Hepatocyte (in vitro differentiated cells): ENCODE measurements around the gene SSBP1.

Experiments used
- EZH2 ChIP-seq: fragments of 200-600 bp; sonication (generic); IDR thresholded peaks from 2 replicates; pipeline ENCODE4 v1.6.1; 2016; ENCODE audit warnings: antibody characterized with exemption, mild to moderate bottlenecking, borderline replicate concordance
- EZH2phosphoT487 ChIP-seq: fragments of 200-600 bp; sonication (generic); IDR thresholded peaks from one replicate; pipeline ENCODE4 v1.6.1; 2018; ENCODE audit warnings: antibody characterized with exemption, mild to moderate bottlenecking, low read depth, moderate library complexity; ENCODE audit not compliant: unreplicated experiment, severe bottlenecking
- TF ChIP-seq, protein P1 (sequence below): fragments of 200-600 bp; sonication (generic); IDR thresholded peaks from 2 replicates; pipeline ENCODE4 v1.5.1; 2016; ENCODE audit warnings: antibody characterized with exemption, mild to moderate bottlenecking; ENCODE audit not compliant: poor library complexity

DNA sequence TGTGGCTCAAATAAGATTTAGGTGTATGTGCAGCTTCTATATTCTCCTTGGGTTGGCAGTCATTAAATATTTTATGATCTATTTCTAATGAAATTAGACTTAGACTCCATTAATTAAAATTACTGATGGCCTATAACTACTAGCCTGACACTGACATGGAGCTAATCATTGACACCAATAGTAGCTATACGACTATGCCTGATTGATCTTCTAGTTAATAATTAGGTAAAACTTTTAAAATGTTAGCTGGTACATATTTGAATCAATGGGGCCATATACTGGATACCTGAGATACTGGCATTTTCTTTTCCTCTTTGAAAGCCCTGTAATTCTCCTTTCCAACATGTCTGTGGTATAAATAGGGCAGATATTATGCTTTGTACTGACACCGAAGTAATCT, 15.6 kb upstream of the SSBP1 start:
- TF ChIP-seq, protein P1, sequence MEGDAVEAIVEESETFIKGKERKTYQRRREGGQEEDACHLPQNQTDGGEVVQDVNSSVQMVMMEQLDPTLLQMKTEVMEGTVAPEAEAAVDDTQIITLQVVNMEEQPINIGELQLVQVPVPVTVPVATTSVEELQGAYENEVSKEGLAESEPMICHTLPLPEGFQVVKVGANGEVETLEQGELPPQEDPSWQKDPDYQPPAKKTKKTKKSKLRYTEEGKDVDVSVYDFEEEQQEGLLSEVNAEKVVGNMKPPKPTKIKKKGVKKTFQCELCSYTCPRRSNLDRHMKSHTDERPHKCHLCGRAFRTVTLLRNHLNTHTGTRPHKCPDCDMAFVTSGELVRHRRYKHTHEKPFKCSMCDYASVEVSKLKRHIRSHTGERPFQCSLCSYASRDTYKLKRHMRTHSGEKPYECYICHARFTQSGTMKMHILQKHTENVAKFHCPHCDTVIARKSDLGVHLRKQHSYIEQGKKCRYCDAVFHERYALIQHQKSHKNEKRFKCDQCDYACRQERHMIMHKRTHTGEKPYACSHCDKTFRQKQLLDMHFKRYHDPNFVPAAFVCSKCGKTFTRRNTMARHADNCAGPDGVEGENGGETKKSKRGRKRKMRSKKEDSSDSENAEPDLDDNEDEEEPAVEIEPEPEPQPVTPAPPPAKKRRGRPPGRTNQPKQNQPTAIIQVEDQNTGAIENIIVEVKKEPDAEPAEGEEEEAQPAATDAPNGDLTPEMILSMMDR = no peak
- TF ChIP-seq EZH2 = no peak
- no peak for TF ChIP-seq EZH2phosphoT487
